Stimulated activated CD4-positive, alpha-beta T cell treated with anti-CD3 and anti-CD28 coated beads, Interleukin-2, amount 100 ng/mL, for 4 hours (primary cell): ENCODE measurements around the gene SNCA.

Source experiments
- DNase-seq: peaks from one replicate; pipeline ENCODE4 v3.0.0-alpha.2; 2020; ENCODE audit warnings: low read depth

SNCA gene

GRCh38 chr4:89704651-89705395, 132.1 kb downstream of the SNCA start:
- no peak for DNase-seq

- DNase-seq = no peak
Measured at GRCh38 chr4:89703829-89704590, 133.0 kb downstream of the SNCA start.

GRCh38 chr4:89700766-89701423, 136.1 kb downstream of the SNCA start:
- no peak for DNase-seq

- no peak for DNase-seq
Measured at GRCh38 chr4:89685690-89686089, 151.3 kb downstream of the SNCA start.

GRCh38 chr4:89685277-89685676, 151.7 kb downstream of the SNCA start:
- no peak for DNase-seq

GRCh38 chr4:89684536-89684935, 152.4 kb downstream of the SNCA start:
- DNase-seq = no peak

GRCh38 chr4:89682808-89683207, 154.2 kb downstream of the SNCA start:
- DNase-seq = no peak

- DNase-seq = no peak
Measured at GRCh38 chr4:89681671-89682070, 155.3 kb downstream of the SNCA start.

GRCh38 chr4:89681219-89681618, 155.7 kb downstream of the SNCA start:
- no peak for DNase-seq

- DNase-seq = no peak
Measured at GRCh38 chr4:89674876-89675459, 162.0 kb downstream of the SNCA start.
